H9 (cell line): ENCODE measurements around the gene WAC. TPM values are rescaled to one million over a fixed set of nuclear protein-coding genes. Genes with fewer than 3 reads are reported as not detected.
A peak's percentile ranks its signal among the peaks of the same experiment; 100 is the strongest.

Experiments used
- DNase-seq: peaks from one replicate; pipeline ENCODE4 v3.0.0-alpha.2; 2017
- H2AFZ ChIP-seq: one replicate; pipeline ENCODE4 v1.6.1; 2013; ENCODE audit warnings: mild to moderate bottlenecking, low read length, control low read depth, moderate library complexity
- H2AK5ac ChIP-seq: 2 replicates; pipeline ENCODE4 v1.6.1; 2013; ENCODE audit warnings: low read length, control low read depth, mixed read lengths; ENCODE audit not compliant: insufficient read length
- H2BK120ac ChIP-seq: one replicate; pipeline ENCODE4 v1.6.1; 2013; ENCODE audit warnings: low read depth, mild to moderate bottlenecking, low read length, control low read depth, inconsistent platforms; ENCODE audit not compliant: poor library complexity, severe bottlenecking
- H2BK12ac ChIP-seq: 2 replicates; pipeline ENCODE4 v1.6.1; 2013; ENCODE audit warnings: low read length, control low read depth, mixed read lengths, low read depth; ENCODE audit not compliant: insufficient read length
- H2BK15ac ChIP-seq: 2 replicates; pipeline ENCODE4 v1.6.1; 2013; ENCODE audit warnings: low read depth, low read length, control low read depth
- H2BK20ac ChIP-seq: one replicate; pipeline ENCODE4 v1.6.1; 2013; ENCODE audit warnings: low read depth, mild to moderate bottlenecking, low read length, control low read depth, inconsistent platforms; ENCODE audit not compliant: poor library complexity, severe bottlenecking
- H2BK5ac ChIP-seq: 2 replicates; pipeline ENCODE4 v1.6.1; 2013; ENCODE audit warnings: low read length, control low read depth, mixed read lengths; ENCODE audit not compliant: insufficient read length
- H3K14ac ChIP-seq: 2 replicates; pipeline ENCODE4 v1.6.1; 2013; ENCODE audit warnings: low read length, control low read depth; ENCODE audit not compliant: insufficient read depth
- H3K18ac ChIP-seq: 2 replicates; pipeline ENCODE4 v1.6.1; 2013; ENCODE audit warnings: low read depth, mild to moderate bottlenecking, mixed read lengths, low read length, control low read depth; ENCODE audit not compliant: insufficient read length
- H3K23ac ChIP-seq: 2 replicates; pipeline ENCODE4 v1.6.1; 2013; ENCODE audit warnings: low read length, control low read depth, mixed read lengths, low read depth; ENCODE audit not compliant: insufficient read length
- H3K23me2 ChIP-seq: 2 replicates; pipeline ENCODE4 v1.6.1; 2013; ENCODE audit warnings: low read depth, mild to moderate bottlenecking, mixed read lengths, low read length, control low read depth; ENCODE audit not compliant: insufficient read length, poor library complexity, severe bottlenecking
- H3K27ac ChIP-seq: 2 replicates; pipeline ENCODE4 v1.5.1; 2013; ENCODE audit warnings: low read length, control low read depth, mixed read lengths, low read depth; ENCODE audit not compliant: insufficient read length
- H3K27me3 ChIP-seq: 2 replicates; pipeline ENCODE4 v1.6.1; 2013; ENCODE audit warnings: low read length, control low read depth, inconsistent platforms; ENCODE audit not compliant: insufficient read depth
- H3K4ac ChIP-seq: 2 replicates; pipeline ENCODE4 v1.6.1; 2013; ENCODE audit warnings: low read depth, mild to moderate bottlenecking, control low read depth, inconsistent platforms, low read length, moderate library complexity
- H3K4me1 ChIP-seq: 2 replicates; pipeline ENCODE4 v1.6.1; 2013; ENCODE audit warnings: low read length, control low read depth, inconsistent platforms; ENCODE audit not compliant: insufficient read depth
- H3K4me2 ChIP-seq: 2 replicates; pipeline ENCODE4 v1.6.1; 2013; ENCODE audit warnings: low read length, control low read depth, mixed read lengths; ENCODE audit not compliant: insufficient read length, insufficient read depth
- H3K56ac ChIP-seq: 2 replicates; pipeline ENCODE4 v1.6.1; 2013; ENCODE audit warnings: low read depth, mild to moderate bottlenecking, mixed read lengths, low read length, control low read depth; ENCODE audit not compliant: insufficient read length
- H3K79me1 ChIP-seq: 2 replicates; pipeline ENCODE4 v1.6.1; 2013; ENCODE audit warnings: low read depth, mild to moderate bottlenecking, moderate library complexity, low read length, control low read depth, inconsistent platforms; ENCODE audit not compliant: insufficient read depth, poor library complexity, severe bottlenecking
- H3K79me2 ChIP-seq: 2 replicates; pipeline ENCODE4 v1.6.1; 2013; ENCODE audit warnings: low read length, control low read depth, inconsistent platforms; ENCODE audit not compliant: insufficient read depth
- H3K9ac ChIP-seq: 2 replicates; pipeline ENCODE4 v1.6.1; 2013; ENCODE audit warnings: low read length, control low read depth, mixed read lengths; ENCODE audit not compliant: insufficient read length; ENCODE audit errors: extremely low read depth
- H3K9me3 ChIP-seq: one replicate; pipeline ENCODE4 v1.6.1; 2013; ENCODE audit warnings: low read depth, low read length, inconsistent platforms; ENCODE audit not compliant: control insufficient read depth
- H3T11ph ChIP-seq: one replicate; pipeline ENCODE4 v1.6.1; 2013; ENCODE audit warnings: mild to moderate bottlenecking, low read length, control low read depth, inconsistent platforms
- H4K20me1 ChIP-seq: one replicate; pipeline ENCODE4 v1.6.1; 2013; ENCODE audit not compliant: control insufficient read depth, insufficient read length, insufficient read depth
- H4K5ac ChIP-seq: 2 replicates; pipeline ENCODE4 v1.6.1; 2013; ENCODE audit warnings: low read depth, mild to moderate bottlenecking, mixed read lengths, low read length, control low read depth; ENCODE audit not compliant: insufficient read length
- H4K8ac ChIP-seq: replicated peaks from 2 replicates; pipeline ENCODE4 v1.6.1; 2013; ENCODE audit warnings: low read length, control low read depth, mixed read lengths, low read depth; ENCODE audit not compliant: insufficient read length
- H4K91ac ChIP-seq: 2 replicates; pipeline ENCODE4 v1.6.1; 2013; ENCODE audit warnings: low read depth, mild to moderate bottlenecking, moderate library complexity, mixed read lengths, low read length, control low read depth; ENCODE audit not compliant: insufficient read length
- H3K27ac Mint-ChIP-seq, 3 experiments: 2 replicates in 2 of 3; 3 replicates in 1 of 3; pipeline ENCODE4 v1.8.0; 2020 to 2021; ENCODE audit warnings: mixed read lengths in 3 of 3, mild to moderate bottlenecking in 1 of 3, moderate library complexity in 1 of 3
- H3K27me3 Mint-ChIP-seq: 2 replicates; pipeline ENCODE4 v1.8.0; 2021; ENCODE audit warnings: low read depth, mild to moderate bottlenecking, moderate library complexity, mixed read lengths
- H3K36me3 Mint-ChIP-seq, 3 experiments: 2 replicates in 2 of 3; 3 replicates in 1 of 3; pipeline ENCODE4 v1.8.0; 2020 to 2021; ENCODE audit warnings: low read depth in 3 of 3, mixed read lengths in 3 of 3; ENCODE audit not compliant: insufficient read depth in 1 of 3
- H3K4me1 Mint-ChIP-seq, 2 experiments: 2 replicates each; pipeline ENCODE4 v1.8.0; 2020; ENCODE audit warnings: mixed read lengths in 2 of 2
- H3K4me3 Mint-ChIP-seq, 2 experiments: 2 replicates in 1 of 2; 3 replicates in 1 of 2; pipeline ENCODE4 v1.8.0; 2020 to 2021; ENCODE audit warnings: mild to moderate bottlenecking in 2 of 2, mixed read lengths in 2 of 2, moderate library complexity in 1 of 2
- H3K9me3 Mint-ChIP-seq, 2 experiments: 2 replicates in 1 of 2; 3 replicates in 1 of 2; pipeline ENCODE4 v1.8.0; 2020; ENCODE audit warnings: mild to moderate bottlenecking in 2 of 2, mixed read lengths in 2 of 2, moderate library complexity in 1 of 2
- CTCF ChIP-seq: fragments of 200-600 bp; sonication (generic); conservative IDR thresholded peaks from 3 replicates; pipeline ENCODE4 v1.8.0; 2021; ENCODE audit warnings: antibody characterized with exemption, mild to moderate bottlenecking
- WGBS: extraction: QIAGEN DNeasy Blood & Tissue Kit; methylation state at CpG from one replicate; pipeline ENCODE4 v1.1.7; 2013; ENCODE audit warnings: missing lambda C conversion rate, low lambda C conversion rate, mixed read lengths; ENCODE audit not compliant: insufficient read length; ENCODE audit errors: extremely low coverage; 5-methylcytosine and 5-hydroxymethylcytosine counted together
- total RNA-seq: library from RNA; stranded (reverse); gene quantifications from 2 replicates; pipeline ENCODE4 v1.2.1, GENCODE V29; 2021

The WAC gene
- total RNA-seq, 1 experiment from 2014 or later: 130 TPM

GRCh38 chr10:28666751-28667467 is 134.0 kb downstream of the WAC start:
- Histone ChIP-seq H3K4me1 (peaks cover 3% of the 10 kb centered on the region; the same call in 1 of the 2 replicates), H4K8ac (no peak overlapping the region), H4K91ac (no peak overlapping the region), H2BK5ac (no peak overlapping the region), H2BK12ac (no peak overlapping the region), H2AK5ac (no peak overlapping the region), H3K4ac (no peak overlapping the region), H3K79me2 (no peaks in the 10 kb centered on the region), H3K27me3 (peaks cover 2% of the 10 kb centered on the region; the same call in 1 of the 2 replicates), H4K20me1 (no peaks in the 10 kb centered on the region), H2AFZ (no peak overlapping the region), H3K18ac (no peak overlapping the region), H3K56ac (no peak overlapping the region), H3T11ph (no peak overlapping the region), H2BK20ac (no peak overlapping the region), H2BK120ac (no peak overlapping the region), H3K9ac (no peak overlapping the region), H3K14ac (no peak overlapping the region), H3K27ac (no peak overlapping the region), H3K79me1 (no peaks in the 10 kb centered on the region), H3K4me2 (no peak overlapping the region), H2BK15ac (no peak overlapping the region), H3K23me2 (peaks cover 11% of the 10 kb centered on the region), H3K23ac (no peak overlapping the region), H3K9me3 (no peaks in the 10 kb centered on the region), H4K5ac (no peak overlapping the region)
- H3K4me1 Mint-ChIP-seq: peaks cover 16 to 20% of the 10 kb centered on the region in 2 experiments
- DNase-seq: no peak
- H3K4me3 Mint-ChIP-seq: peak overlapping the region; percentile 20 to 34; a peak in 1 of 5 replicates
- peaks cover 47% of the 10 kb centered on the region for H3K27me3 Mint-ChIP-seq
- WGBS: no CpG with 5 or more reads among the region's 12 CpGs
- H3K27ac Mint-ChIP-seq: no peak overlapping the region
- TF ChIP-seq CTCF: no peak
- peaks cover 0 to 3% of the 10 kb centered on the region in 2 experiments; a peak in 1 of 5 replicates for H3K9me3 Mint-ChIP-seq
- no peaks in the 10 kb centered on the region for H3K36me3 Mint-ChIP-seq
